ENCODE results near the gene KLHL25.
"Not testable (repeated sequence)": the region's sequence is repeated elsewhere in the genome, so short reads cannot be mapped to it uniquely, and the experiment has no call there.

DNA sequence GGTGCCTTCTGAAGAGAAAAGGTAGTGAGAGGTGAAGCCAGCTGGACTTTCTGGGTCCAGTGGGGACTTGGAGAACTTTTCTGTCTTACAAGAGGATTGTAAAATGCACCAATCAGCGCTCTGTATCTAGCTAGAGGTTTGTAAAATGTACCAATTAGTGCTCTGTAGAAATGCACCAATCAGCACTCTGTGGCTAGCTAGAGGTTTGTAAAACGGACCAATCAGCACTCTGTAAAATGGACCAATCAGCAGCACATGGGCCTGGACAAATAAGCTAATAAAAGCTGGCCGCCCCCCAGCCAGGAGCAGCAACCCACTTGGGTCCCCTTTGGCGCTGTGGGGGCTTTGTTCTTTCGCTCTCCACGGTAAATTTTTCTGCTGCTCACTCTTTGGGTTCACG lies 1.6 kb upstream of the KLHL25 start:
- TF ChIP-seq, protein P1, sequence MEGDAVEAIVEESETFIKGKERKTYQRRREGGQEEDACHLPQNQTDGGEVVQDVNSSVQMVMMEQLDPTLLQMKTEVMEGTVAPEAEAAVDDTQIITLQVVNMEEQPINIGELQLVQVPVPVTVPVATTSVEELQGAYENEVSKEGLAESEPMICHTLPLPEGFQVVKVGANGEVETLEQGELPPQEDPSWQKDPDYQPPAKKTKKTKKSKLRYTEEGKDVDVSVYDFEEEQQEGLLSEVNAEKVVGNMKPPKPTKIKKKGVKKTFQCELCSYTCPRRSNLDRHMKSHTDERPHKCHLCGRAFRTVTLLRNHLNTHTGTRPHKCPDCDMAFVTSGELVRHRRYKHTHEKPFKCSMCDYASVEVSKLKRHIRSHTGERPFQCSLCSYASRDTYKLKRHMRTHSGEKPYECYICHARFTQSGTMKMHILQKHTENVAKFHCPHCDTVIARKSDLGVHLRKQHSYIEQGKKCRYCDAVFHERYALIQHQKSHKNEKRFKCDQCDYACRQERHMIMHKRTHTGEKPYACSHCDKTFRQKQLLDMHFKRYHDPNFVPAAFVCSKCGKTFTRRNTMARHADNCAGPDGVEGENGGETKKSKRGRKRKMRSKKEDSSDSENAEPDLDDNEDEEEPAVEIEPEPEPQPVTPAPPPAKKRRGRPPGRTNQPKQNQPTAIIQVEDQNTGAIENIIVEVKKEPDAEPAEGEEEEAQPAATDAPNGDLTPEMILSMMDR (IDR thresholded peaks at IDR 0.05; ENCODE audit: borderline replicate concordance, extremely low read depth, low read length, poor library complexity, severe bottlenecking) = not testable (repeated sequence)
- not testable (repeated sequence) for TF ChIP-seq EZH2 (IDR thresholded peaks at IDR 0.05; ENCODE audit: borderline replicate concordance, low read depth, low read length, severe bottlenecking)
